OCI-LY1 (cell line): ENCODE measurements around the gene NPM3.

ENCODE experiments used
- EZH2 ChIP-seq: fragments of 200-600 bp; sonication (generic), shearing (Covaris generic); IDR thresholded peaks from 2 replicates; pipeline ENCODE4 v1.8.0; 2017; ENCODE audit warnings: borderline replicate concordance, mixed run types, mild to moderate bottlenecking, antibody characterized with exemption, low read length, moderate library complexity, mixed read lengths
- TF ChIP-seq, protein P1 (sequence below): fragments of 200-600 bp; sonication (generic), shearing (Covaris generic); IDR thresholded peaks from 2 replicates; pipeline ENCODE4 v1.5.1; 2017; ENCODE audit warnings: mild to moderate bottlenecking, antibody characterized with exemption, low read length, moderate library complexity, mixed read lengths

DNA sequence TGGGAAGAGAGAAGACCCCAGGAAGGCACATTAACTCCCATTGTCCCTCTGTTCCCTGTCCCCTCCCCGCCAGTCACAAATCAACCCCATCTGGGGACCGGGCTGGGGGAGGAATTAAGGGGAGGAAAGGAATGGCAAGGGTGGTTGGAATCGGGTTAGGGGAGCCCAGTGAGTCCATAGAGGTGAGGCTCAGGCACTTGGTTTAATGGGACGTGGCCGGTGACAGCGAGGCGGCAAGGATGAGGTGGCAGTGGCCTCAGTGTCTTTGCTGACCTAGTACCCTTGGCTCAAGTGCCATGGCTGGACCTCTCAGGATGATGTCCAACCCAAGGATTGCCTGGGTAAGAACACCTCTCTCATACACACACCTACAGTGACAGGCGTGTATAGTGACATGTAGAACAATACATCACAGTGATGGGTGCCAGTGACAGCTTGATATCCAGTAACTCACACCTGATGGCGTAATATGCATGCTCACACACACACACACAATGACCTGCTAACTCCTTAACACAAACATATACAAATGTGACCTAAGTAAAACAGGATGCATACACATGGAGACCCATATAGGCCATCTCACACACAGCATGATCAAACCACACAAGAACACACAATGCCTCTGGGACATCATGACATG, 48.0 kb upstream of the NPM3 start:
- TF ChIP-seq, protein P1, sequence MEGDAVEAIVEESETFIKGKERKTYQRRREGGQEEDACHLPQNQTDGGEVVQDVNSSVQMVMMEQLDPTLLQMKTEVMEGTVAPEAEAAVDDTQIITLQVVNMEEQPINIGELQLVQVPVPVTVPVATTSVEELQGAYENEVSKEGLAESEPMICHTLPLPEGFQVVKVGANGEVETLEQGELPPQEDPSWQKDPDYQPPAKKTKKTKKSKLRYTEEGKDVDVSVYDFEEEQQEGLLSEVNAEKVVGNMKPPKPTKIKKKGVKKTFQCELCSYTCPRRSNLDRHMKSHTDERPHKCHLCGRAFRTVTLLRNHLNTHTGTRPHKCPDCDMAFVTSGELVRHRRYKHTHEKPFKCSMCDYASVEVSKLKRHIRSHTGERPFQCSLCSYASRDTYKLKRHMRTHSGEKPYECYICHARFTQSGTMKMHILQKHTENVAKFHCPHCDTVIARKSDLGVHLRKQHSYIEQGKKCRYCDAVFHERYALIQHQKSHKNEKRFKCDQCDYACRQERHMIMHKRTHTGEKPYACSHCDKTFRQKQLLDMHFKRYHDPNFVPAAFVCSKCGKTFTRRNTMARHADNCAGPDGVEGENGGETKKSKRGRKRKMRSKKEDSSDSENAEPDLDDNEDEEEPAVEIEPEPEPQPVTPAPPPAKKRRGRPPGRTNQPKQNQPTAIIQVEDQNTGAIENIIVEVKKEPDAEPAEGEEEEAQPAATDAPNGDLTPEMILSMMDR, result no peak
- TF ChIP-seq EZH2, result no peak
